Activated B cell treated with CpG ODN at 0.5 μM for 24 hours (primary cell): ENCODE data around the gene MGRN1. TPM values are rescaled to one million over a fixed set of nuclear protein-coding genes. Genes with fewer than 3 reads are reported as not detected.

Experiments used
- ATAC-seq: fragments of 200-7000 bp; cut with Tn5 transposase; one replicate; pipeline ENCODE4 v1.10.0; 2021; ENCODE audit warnings: low read depth, mild to moderate bottlenecking, moderate library complexity
- CTCF ChIA-PET: fragments of 350-600 bp; sonication (Branson Sonifier 250); formaldehyde crosslinking; loops from one replicate; lab custom pipeline; 2021; ENCODE audit warnings: antibody characterized with exemption; lab: Charles Lee
- POLR2A ChIA-PET: fragments of 350-600 bp; sonication (Branson Sonifier 250); formaldehyde crosslinking; loops from one replicate; lab custom pipeline; 2021; ENCODE audit warnings: antibody characterized with exemption; lab: Charles Lee
- DNase-seq: peaks from one replicate; pipeline ENCODE4 v3.0.0; 2022
- H3K27ac Mint-ChIP-seq: one replicate; pipeline ENCODE4 v1.8.0; 2020; ENCODE audit warnings: mixed read lengths
- H3K27me3 Mint-ChIP-seq: one replicate; pipeline ENCODE4 v1.8.0; 2021; ENCODE audit warnings: mixed read lengths
- H3K36me3 Mint-ChIP-seq: one replicate; pipeline ENCODE4 v1.8.0; 2021; ENCODE audit warnings: low read depth, mixed read lengths
- H3K4me1 Mint-ChIP-seq: one replicate; pipeline ENCODE4 v1.8.0; 2021; ENCODE audit warnings: mixed read lengths
- H3K4me3 Mint-ChIP-seq: one replicate; pipeline ENCODE4 v1.8.0; 2020; ENCODE audit warnings: mild to moderate bottlenecking, mixed read lengths
- H3K9me3 Mint-ChIP-seq: one replicate; pipeline ENCODE4 v1.8.0; 2020; ENCODE audit warnings: mixed read lengths
- CTCF ChIP-seq: fragments of 200-600 bp; IDR thresholded peaks from one replicate; pipeline ENCODE4 v1.8.0; 2022; ENCODE audit warnings: antibody characterized with exemption, mild to moderate bottlenecking
- intact Hi-C: fragments of 100-400 bp; cut with micrococcal nuclease; formaldehyde crosslinking; loops from one replicate; pipeline ENCODE4 v1.15.1; 2024
- total RNA-seq: library from RNA; stranded (reverse); gene quantifications from 2 replicates; pipeline ENCODE4 v1.2.3, GENCODE V29; 2022

Gene MGRN1
- total RNA-seq, 1 donor from 2014 or later, result 88.6 TPM

- no peaks in the 10 kb centered on the region for H3K9me3 Mint-ChIP-seq
- ChIA-PET POLR2A (interaction anchor here (0.6 kb wide), 1 partner anchor 124 kb away, joined by 3 read pairs; no protein-coding TSS in a partner anchor), CTCF (no interaction called here)
- H3K36me3 Mint-ChIP-seq, result peaks cover 16% of the 10 kb centered on the region
- no peak for ATAC-seq
- DNase-seq, result no peak
- H3K27me3 Mint-ChIP-seq, result no peaks in the 10 kb centered on the region
- no peak overlapping the region for H3K4me3 Mint-ChIP-seq
- no peak for TF ChIP-seq CTCF
- intact Hi-C loops, result no loop called here
- no peak overlapping the region for H3K27ac Mint-ChIP-seq
- peaks cover 14% of the 10 kb centered on the region for H3K4me1 Mint-ChIP-seq
These were observed 15.2 kb upstream of the MGRN1 start for GRCh38 chr16:4609200-4610010.

GRCh38 chr16:4610011-4611005 lies 14.3 kb upstream of the MGRN1 start:
- Mint-ChIP-seq H3K36me3 (peaks cover 18% of the 10 kb centered on the region), H3K9me3 (no peaks in the 10 kb centered on the region), H3K4me3 (no peak overlapping the region), H3K27ac (no peak overlapping the region), H3K4me1 (peaks cover 18% of the 10 kb centered on the region), H3K27me3 (no peaks in the 10 kb centered on the region)
- intact Hi-C loops, result no loop called here
- no peak for TF ChIP-seq CTCF
- DNase-seq (no peak), ATAC-seq (no peak)
- ChIA-PET CTCF (no interaction called here), POLR2A (no interaction called here)

- no peak for DNase-seq
- peaks cover 28% of the 10 kb centered on the region for H3K4me1 Mint-ChIP-seq
- no peak overlapping the region for H3K4me3 Mint-ChIP-seq
- no peak overlapping the region for H3K27ac Mint-ChIP-seq
- H3K9me3 Mint-ChIP-seq, result no peaks in the 10 kb centered on the region
- ChIA-PET CTCF (no interaction called here), POLR2A (no interaction called here)
- intact Hi-C loops, result no loop called here
- ATAC-seq, result no peak
- H3K36me3 Mint-ChIP-seq, result peaks cover 18% of the 10 kb centered on the region
- no peak for TF ChIP-seq CTCF
- H3K27me3 Mint-ChIP-seq, result no peaks in the 10 kb centered on the region
These were observed 13.1 kb upstream of the MGRN1 start for GRCh38 chr16:4611337-4612021.

- Mint-ChIP-seq H3K4me3 (no peak overlapping the region), H3K9me3 (no peaks in the 10 kb centered on the region), H3K36me3 (peaks cover 12% of the 10 kb centered on the region), H3K27me3 (no peaks in the 10 kb centered on the region), H3K27ac (no peak overlapping the region), H3K4me1 (peaks cover 33% of the 10 kb centered on the region)
- TF ChIP-seq CTCF, result no peak
- intact Hi-C loops, result no loop called here
- no peak for DNase-seq
- no peak for ATAC-seq
- ChIA-PET CTCF (no interaction called here), POLR2A (no interaction called here)
These were observed 12.1 kb upstream of the MGRN1 start for GRCh38 chr16:4612474-4612931.
